Loucy (cell line): Measurements from ENCODE around the gene KIAA1614.

Source experiments
- H2AFZ ChIP-seq: fragments of 200-600 bp; sonication (generic); 2 replicates; pipeline ENCODE4 v1.6.0; 2016; ENCODE audit warnings: antibody characterized with exemption, mild to moderate bottlenecking, low read length, moderate library complexity
- H3F3A ChIP-seq: fragments of 200-600 bp; 2 replicates; pipeline ENCODE4 v1.6.0; 2016; ENCODE audit warnings: antibody characterized with exemption, low read depth, mild to moderate bottlenecking
- H3K27me3 ChIP-seq: fragments of 200-600 bp; sonication (generic); 2 replicates; pipeline ENCODE4 v1.6.1; 2014; ENCODE audit warnings: low read length, mild to moderate bottlenecking; ENCODE audit not compliant: insufficient read depth, poor library complexity, severe bottlenecking
- H3K36me3 ChIP-seq: fragments of 200-600 bp; sonication (generic); 2 replicates; pipeline ENCODE4 v1.6.1; 2016; ENCODE audit warnings: low read length; ENCODE audit not compliant: insufficient read depth
- H3K4me1 ChIP-seq: fragments of 200-600 bp; sonication (generic); 2 replicates; pipeline ENCODE4 v1.5.1; 2014; ENCODE audit warnings: low read length, mild to moderate bottlenecking; ENCODE audit not compliant: insufficient read depth, poor library complexity, severe bottlenecking
- H3K4me2 ChIP-seq: fragments of 200-600 bp; sonication (generic); 2 replicates; pipeline ENCODE4 v1.6.0; 2014; ENCODE audit warnings: antibody characterized with exemption, low read length, low read depth, mild to moderate bottlenecking; ENCODE audit not compliant: poor library complexity, severe bottlenecking
- H3K4me3 ChIP-seq: fragments of 200-600 bp; sonication (generic); 2 replicates; pipeline ENCODE4 v1.5.1; 2014; ENCODE audit warnings: low read length, mild to moderate bottlenecking, mixed read lengths; ENCODE audit not compliant: poor library complexity, severe bottlenecking
- H3K79me2 ChIP-seq: fragments of 200-600 bp; sonication (generic); 2 replicates; pipeline ENCODE4 v1.6.1; 2014; ENCODE audit warnings: low read length; ENCODE audit not compliant: insufficient read depth
- H3K9ac ChIP-seq: fragments of 200-600 bp; sonication (generic); 2 replicates; pipeline ENCODE4 v1.6.0; 2014; ENCODE audit warnings: mild to moderate bottlenecking, low read depth, low read length, moderate library complexity; ENCODE audit not compliant: poor library complexity, severe bottlenecking
- H3K9me2 ChIP-seq: fragments of 200-600 bp; sonication (generic); replicated peaks from 2 replicates; pipeline ENCODE4 v1.6.1; 2016; ENCODE audit warnings: low read depth, low read length, mixed read lengths
- H3K9me3 ChIP-seq: fragments of 200-600 bp; sonication (generic); 2 replicates; pipeline ENCODE4 v1.6.1; 2014; ENCODE audit warnings: mild to moderate bottlenecking, antibody characterized with exemption, low read length, low read depth; ENCODE audit not compliant: insufficient read depth
- H4K20me1 ChIP-seq: fragments of 200-600 bp; sonication (generic); 2 replicates; pipeline ENCODE4 v1.6.0; 2014; ENCODE audit warnings: antibody characterized with exemption, low read length, mild to moderate bottlenecking; ENCODE audit not compliant: insufficient read depth, poor library complexity, severe bottlenecking
- EZH2phosphoT487 ChIP-seq: fragments of 200-600 bp; IDR thresholded peaks from 2 replicates; pipeline ENCODE4 v1.6.1; 2018; ENCODE audit warnings: antibody characterized with exemption, mild to moderate bottlenecking, moderate library complexity, borderline replicate concordance
- TF ChIP-seq, protein P1 (sequence below): fragments of 200-600 bp; sonication (generic); conservative IDR thresholded peaks from 2 replicates; pipeline ENCODE4 v1.5.1; 2014; ENCODE audit warnings: mild to moderate bottlenecking, antibody characterized with exemption, low read length

Gene KIAA1614

DNA sequence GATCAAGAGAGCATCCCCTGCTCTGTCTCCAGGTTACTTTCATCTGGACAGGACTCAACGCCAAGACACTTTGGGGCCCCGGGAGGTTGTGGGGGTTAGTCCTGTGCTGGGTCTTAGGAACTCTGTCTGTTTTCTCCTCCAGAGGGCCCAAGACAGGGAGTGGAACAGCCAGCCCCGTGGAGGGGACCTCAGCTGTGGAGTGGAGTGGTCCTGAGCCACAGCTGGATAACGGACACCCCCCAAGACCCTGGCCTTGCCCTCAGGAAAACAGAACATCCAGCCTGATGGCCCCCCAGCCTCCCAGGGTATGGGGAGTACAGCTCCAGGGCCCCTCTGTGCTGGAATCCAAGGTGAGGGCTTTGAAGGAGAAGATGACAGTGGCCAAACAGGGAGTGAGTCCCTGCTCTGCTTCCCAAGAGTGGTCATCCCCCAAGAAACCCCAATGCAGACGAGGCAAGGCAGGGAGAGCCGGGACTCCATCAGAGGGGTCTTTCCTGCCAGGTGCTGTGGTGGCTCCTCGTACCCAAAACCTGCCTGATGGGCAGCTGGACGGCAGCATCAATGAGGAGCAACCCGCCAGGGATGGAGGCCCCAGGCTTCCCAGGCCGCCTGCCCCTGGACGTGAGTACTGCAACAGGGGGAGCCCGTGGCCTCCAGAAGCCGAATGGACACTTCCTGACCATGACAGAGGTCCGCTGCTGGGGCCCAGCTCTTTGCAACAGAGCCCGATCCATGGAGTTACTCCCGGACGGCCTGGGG, 3.5 kb downstream of the KIAA1614 start:
- Histone ChIP-seq H4K20me1 (no peaks in the 10 kb centered on the region), H3K79me2 (no peaks in the 10 kb centered on the region), H3F3A (no peaks in the 10 kb centered on the region), H3K9me3 (no peaks in the 10 kb centered on the region), H2AFZ (no peak overlapping the region), H3K9me2 (no peaks in the 10 kb centered on the region), H3K36me3 (no peaks in the 10 kb centered on the region), H3K4me1 (no peaks in the 10 kb centered on the region), H3K4me3 (no peak overlapping the region), H3K9ac (no peak overlapping the region), H3K27me3 (no peaks in the 10 kb centered on the region), H3K4me2 (no peak overlapping the region)
- TF ChIP-seq, protein P1, sequence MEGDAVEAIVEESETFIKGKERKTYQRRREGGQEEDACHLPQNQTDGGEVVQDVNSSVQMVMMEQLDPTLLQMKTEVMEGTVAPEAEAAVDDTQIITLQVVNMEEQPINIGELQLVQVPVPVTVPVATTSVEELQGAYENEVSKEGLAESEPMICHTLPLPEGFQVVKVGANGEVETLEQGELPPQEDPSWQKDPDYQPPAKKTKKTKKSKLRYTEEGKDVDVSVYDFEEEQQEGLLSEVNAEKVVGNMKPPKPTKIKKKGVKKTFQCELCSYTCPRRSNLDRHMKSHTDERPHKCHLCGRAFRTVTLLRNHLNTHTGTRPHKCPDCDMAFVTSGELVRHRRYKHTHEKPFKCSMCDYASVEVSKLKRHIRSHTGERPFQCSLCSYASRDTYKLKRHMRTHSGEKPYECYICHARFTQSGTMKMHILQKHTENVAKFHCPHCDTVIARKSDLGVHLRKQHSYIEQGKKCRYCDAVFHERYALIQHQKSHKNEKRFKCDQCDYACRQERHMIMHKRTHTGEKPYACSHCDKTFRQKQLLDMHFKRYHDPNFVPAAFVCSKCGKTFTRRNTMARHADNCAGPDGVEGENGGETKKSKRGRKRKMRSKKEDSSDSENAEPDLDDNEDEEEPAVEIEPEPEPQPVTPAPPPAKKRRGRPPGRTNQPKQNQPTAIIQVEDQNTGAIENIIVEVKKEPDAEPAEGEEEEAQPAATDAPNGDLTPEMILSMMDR, result no peak
- TF ChIP-seq EZH2phosphoT487, result no peak

DNA sequence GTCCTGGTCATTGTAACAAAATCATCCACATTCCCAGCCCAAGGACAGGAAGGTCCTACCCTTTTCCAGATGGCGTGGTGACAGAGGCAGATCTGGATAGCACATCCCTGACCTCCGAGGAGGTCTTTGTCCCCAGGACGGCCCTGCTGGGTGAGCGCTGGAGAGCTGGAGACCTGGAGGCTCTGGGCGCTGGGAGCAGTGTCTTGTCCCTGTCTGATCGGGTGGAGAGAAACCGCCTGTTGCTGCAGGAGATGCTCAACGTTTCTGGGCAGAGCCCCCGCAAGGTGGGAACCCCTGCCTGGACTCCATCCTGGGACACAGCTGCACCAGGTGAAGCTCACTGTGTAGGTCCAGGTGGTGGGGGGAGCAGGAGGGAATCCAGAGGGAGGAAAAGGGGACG, 4.1 kb downstream of the KIAA1614 start:
- H3K9me2 ChIP-seq, result no peaks in the 10 kb centered on the region
- TF ChIP-seq EZH2phosphoT487, result no peak
- TF ChIP-seq, protein P1, result no peak
- no peaks in the 10 kb centered on the region for H3K4me1 ChIP-seq
- H3K36me3 ChIP-seq, result no peaks in the 10 kb centered on the region
- no peak overlapping the region for H2AFZ ChIP-seq
- H3K27me3 ChIP-seq, result no peaks in the 10 kb centered on the region
- H3K9ac ChIP-seq, result no peak overlapping the region
- no peaks in the 10 kb centered on the region for H3F3A ChIP-seq
- H3K79me2 ChIP-seq, result no peaks in the 10 kb centered on the region
- H3K9me3 ChIP-seq, result no peaks in the 10 kb centered on the region
- no peaks in the 10 kb centered on the region for H4K20me1 ChIP-seq
- H3K4me2 ChIP-seq, result no peak overlapping the region
- no peak overlapping the region for H3K4me3 ChIP-seq

DNA sequence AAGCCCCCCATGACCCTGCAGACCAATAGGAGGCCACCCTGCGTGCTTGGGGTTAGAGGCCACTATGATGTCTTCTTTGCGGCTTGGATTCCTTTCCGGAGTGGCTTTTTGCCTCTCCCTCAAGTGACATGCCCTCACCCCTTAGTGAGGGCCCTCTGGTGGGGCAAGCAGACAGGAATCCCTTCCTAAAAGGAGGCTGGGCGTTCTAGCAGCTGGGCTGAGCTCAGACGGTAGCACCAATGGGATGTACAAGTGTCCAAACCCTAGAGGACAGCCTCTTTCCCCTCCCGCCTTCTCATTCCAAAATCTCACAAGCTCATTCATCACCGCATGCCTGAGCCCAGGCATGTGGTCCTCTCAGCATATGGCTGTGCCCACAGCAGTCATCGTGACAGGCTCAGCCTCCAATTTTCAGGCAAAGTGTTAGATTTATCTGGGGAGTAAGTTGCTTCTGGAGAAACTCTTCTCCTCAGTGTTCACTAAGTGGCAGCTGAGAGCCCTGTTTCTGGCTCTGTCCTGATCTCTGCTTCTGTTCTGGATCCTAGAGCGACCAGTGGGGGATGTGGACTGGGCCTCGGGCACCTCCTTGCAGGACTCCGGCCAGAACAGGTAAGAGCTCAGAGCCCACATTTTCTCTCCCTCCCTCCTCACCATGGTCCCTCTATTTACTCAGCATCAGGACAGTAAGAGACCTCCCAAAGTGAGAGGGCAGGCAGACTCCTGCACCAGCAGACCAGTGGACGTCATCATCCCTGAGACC, 4.8 kb downstream of the KIAA1614 start:
- Histone ChIP-seq H3K4me2 (no peak overlapping the region), H3F3A (no peaks in the 10 kb centered on the region), H3K79me2 (no peaks in the 10 kb centered on the region), H3K4me1 (no peaks in the 10 kb centered on the region), H3K4me3 (no peak overlapping the region), H3K36me3 (no peaks in the 10 kb centered on the region), H2AFZ (no peak overlapping the region), H3K9me3 (no peaks in the 10 kb centered on the region), H3K9me2 (no peaks in the 10 kb centered on the region), H3K9ac (no peak overlapping the region), H4K20me1 (no peaks in the 10 kb centered on the region), H3K27me3 (no peaks in the 10 kb centered on the region)
- TF ChIP-seq EZH2phosphoT487, result no peak
- TF ChIP-seq, protein P1, result peak; percentile 44
